HG03442 (cell line): ENCODE results near the gene PIGU.
"Not testable (repeated sequence)": the region's sequence is repeated elsewhere in the genome, so short reads cannot be mapped to it uniquely, and the experiment has no call there.

ENCODE experiments used
- ATAC-seq: cut with Tn5 transposase; IDR thresholded peaks from one replicate; pipeline ENCODE4 v1.9.1; 2021; ENCODE audit warnings: mild to moderate bottlenecking, moderate library complexity; ENCODE audit not compliant: unreplicated experiment

PIGU gene

GRCh38 chr20:34706912-34707784, 30.3 kb upstream of the PIGU start:
- ATAC-seq, result no peak

- ATAC-seq, result no peak
Observed at GRCh38 chr20:34706302-34706875, 29.5 kb upstream of the PIGU start.

DNA sequence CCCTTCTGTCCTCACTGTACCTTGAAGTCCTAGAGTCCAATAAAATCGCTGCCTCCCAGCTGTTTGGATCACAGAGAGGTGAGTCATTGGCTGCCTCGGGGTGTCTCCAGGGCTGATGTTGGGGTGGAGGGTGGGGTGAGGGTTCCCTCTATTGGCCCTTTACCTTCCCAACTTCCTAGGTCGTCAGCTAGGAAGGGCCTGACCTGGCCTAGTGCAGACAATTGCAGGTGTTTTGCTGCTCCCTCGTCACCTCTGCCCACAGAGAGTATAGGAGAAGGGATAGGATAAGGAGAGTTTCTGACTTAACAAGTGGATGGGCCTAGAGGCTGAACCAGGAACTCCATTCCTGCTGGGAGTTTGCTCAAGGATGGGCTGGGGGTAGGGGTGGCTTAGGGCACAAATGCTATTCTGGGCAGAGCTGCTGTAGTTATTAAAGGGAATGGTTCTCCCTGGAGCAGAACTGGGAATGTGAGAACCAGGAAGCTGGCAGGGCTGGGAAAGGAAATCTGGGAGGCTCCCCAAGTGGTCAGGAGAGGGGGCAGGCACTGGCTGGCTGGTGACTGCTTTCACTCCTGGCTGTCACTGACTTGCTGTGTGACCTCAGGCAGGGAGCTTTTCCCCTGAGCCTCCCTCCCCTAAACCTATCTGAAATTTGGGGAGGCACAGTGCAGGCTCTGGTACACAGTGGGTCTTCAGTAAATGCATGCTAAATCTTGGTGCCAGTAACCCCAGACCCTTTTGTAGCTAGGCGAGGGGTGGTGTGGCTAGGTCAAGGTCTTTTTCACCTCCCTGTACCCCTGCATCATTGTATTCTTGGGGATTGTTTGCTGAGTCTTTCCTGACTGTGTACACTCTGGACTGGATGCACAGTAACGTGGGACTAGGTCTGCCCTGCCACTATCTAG, 28.8 kb upstream of the PIGU start:
- no peak for ATAC-seq

GRCh38 chr20:34705008-34705396, 28.1 kb upstream of the PIGU start:
- no peak for ATAC-seq

DNA sequence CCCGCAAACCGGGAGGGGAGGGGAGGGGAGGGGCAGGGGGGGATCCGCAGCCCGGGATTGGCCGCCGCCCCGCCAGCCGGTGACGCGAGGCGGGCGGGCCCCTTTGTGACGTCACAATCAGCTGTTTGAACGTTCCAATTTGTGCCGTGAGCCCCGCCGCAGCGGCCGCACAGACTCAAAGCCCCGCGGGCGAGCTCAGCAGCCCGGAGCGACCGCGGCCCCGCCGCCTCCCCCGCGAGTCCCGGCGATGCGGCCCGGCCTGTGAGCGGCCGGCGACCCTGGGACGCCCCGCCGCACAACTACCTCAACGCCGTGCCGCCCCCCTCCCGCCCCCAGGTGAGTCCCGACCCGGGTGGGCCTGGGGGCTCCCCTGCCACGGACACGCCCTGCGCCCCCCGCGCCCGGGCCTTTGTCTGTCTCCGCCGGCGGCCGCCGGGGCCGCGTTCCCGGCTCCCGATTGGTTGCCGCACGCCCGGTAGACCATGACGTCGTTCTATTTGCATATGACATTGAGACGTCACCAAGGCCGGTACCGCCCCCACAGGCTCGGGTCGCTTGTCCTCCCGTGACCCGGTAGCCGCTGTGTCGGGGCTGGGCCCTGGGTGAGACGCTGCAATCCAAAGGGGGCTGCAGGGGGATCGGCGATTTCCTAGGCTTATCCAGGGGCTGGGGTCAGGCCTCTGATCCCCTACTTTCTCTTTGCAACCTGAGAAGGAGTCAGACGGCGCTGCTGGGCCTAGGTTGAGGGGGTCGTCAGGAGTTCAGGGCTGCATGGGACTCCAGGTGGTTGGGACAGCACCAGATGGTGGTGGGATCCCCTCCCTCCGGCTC, 27.5 kb upstream of the PIGU start, which contains the start of gene TP53INP2:
Gene TP53INP2, plus strand, starts transcription at position 168 of the 831 bp plus-strand sequence. CDS start 4,396 bp downstream, outside the sequence.
- ATAC-seq, result peak; percentile 36

GRCh38 chr20:34703424-34704176, 26.7 kb upstream of the PIGU start:
- ATAC-seq, result no peak

- ATAC-seq, result no peak
Observed at GRCh38 chr20:34703061-34703423, 26.1 kb upstream of the PIGU start.

DNA sequence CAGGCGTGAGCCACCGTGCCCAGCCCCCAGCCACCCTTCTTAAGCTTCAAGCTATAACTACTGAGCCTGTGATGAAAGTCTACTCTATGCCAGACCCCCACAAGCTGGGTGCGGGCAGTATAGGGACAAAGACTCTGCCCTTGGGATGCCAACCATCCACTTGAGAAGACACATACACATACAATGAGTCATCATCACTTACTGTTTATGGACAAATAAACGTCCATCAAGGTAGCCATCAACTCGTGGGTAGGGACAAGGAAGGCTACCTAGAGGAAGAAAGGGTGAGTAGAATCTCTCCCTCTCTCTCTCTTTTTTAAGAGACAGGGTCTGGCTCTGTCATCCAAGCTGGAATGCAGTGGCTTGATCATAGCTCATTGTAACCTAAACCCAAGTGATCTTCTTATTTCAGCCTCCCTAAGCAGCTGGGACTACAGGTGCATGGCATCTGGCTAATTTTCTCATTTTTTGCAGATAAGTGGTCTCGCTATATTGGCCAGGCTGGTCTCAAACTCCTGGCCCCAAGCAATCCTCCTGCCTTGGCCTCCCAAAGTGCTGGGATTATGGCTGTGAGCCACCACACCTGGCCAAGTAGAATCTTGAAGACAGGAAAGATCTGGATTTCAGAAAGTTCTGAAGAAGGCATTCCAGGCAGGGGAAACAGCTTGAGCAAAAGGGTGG, 24.7 kb upstream of the PIGU start:
- no peak for ATAC-seq

DNA sequence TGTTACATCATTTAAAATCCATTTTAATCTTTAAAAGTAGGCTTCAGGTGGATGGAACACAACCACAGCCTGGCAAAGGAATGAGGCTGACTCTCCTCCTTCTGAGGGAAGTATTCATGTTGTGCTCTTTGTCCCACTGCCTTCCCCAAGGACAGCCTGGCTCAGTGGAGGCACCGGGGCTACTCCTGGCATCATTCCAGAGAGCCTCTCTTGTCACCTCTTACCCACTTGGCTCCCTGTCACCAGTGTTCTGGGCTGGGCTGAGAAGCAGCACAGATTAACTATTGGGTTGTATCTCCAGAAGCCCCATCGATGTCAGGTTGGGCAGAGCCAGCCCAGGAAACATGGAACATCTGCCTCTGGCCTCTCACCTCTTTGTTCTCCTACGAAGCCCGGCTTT, 16.5 kb upstream of the PIGU start:
- no peak for ATAC-seq

DNA sequence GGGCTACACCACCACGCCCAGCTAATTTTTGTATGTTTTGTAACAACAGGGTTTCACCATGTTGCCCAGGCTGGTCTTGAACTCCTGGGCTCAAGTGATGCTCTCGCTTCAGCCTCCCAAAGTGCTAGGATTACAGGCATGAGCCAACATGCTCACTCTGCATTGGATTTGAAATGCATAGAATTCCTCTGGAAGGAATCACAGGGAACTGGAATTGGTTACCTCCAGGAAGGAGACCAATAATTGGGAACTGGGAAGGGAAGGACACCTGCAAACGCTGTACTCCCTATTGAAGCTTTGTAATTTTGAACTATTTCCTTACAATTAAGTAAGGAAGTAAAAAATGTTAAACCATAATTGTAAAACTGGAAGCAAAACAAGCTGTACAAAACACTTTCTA, 14.9 kb upstream of the PIGU start:
- no peak for ATAC-seq

DNA sequence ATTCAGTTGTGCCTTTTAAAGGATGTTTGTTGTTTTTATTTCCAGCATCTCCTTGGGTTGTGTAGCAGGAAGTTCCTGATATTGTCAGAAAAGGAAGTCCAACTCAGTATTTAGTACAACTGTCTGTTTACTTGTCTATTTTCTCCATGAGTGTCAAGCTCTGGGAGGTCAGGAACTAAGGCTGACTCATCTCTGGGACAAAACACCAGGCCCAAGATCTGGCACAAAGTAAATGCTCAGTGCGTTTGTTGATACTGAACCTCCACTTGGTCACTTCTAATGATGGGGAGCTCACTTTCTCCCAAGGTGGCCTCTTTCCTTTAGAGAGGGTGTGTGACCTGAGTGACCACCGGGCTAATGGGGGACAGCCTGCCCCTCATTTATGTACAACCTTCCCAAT, 12.6 kb upstream of the PIGU start:
- no peak for ATAC-seq

DNA sequence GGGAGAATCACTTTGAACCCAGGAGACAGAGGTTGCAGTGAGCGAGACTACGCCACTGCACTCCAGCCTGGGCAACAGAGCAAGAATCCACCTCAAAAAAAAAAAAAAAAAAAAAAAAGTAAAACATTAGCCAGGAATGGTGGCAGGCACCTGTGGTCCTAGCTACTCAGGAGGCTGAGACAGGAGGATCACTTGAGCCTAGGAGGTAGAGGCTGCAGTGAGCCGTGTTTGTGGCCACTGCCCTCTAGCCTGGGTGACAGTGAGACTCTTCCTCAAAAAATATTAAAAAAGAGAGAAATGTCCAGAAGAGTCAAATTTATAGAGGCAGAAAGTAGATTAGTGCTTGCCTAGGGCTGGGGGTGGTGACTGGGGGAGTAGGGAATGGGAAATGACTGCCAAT, 6.8 kb upstream of the PIGU start:
- ATAC-seq, result no peak

GRCh38 chr20:34680586-34681175, 3.8 kb upstream of the PIGU start:
- ATAC-seq, result no peak

DNA sequence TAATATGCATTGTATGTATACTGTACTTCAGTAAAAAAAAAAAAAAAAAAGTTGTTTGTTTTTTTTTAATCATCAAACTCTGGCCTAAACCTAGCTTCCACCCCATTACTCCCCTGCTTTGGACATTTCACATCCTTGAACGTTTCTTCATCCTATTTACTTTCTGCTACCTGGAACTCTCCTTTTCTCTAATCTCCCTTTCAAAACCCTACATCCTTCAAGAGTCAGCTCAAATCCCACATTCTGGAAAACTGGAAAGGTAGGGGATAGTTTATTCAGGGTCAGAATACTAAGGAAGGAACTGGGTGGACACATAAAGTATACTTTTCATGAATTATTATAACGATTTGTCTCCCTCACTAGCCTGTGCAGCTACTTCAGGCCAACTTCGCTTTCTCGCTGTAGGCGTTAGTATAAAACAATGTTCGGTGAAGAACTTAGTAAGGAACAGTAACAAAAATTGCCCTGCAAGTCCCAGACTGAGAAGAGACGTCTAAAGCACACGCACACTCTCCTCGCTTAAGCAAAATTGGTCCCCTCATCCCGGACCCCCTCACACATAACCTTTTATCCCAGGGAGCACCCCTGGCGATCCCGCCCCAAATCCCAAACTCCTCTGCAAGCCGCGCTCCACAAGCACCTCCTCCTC, 775 bp downstream of the PIGU start:
- ATAC-seq, result no peak

DNA sequence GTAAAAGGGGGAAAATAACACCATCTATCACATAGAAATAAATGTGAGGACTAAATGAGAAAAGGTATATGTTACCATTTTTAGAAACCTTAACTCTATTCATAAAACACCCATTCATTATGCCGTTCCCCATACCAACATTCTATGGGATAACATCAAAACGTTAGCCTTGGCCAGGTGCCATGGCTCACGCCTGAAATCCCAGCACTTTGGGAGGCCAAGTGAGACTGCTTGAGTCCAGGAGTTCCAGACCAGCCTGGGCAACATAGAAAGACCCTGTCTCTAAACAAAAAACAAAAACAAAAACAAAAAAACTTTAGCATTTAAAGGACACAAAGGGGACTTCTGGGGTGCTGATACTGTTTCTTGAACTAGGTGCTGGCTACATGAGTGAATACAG, 1.3 kb downstream of the PIGU start:
- ATAC-seq, result no peak

DNA sequence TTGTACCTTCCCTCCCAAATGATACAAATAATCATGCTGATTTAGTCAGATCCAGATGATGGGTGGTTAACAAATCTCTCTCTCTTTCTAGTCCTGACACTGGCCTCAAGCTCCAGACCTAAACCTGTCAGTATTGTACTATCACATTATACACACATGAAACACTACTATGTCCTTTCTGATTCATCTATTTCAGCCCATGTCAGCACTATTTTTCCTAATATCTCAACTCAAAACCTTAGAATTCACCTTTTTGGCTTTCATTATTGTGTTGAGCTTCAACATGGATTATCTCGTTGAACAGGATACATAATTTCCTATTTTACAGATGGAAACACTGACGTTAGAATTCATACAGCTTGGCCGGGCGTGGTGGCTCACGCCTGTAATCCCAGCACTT, 3.5 kb downstream of the PIGU start:
- ATAC-seq, result no peak

DNA sequence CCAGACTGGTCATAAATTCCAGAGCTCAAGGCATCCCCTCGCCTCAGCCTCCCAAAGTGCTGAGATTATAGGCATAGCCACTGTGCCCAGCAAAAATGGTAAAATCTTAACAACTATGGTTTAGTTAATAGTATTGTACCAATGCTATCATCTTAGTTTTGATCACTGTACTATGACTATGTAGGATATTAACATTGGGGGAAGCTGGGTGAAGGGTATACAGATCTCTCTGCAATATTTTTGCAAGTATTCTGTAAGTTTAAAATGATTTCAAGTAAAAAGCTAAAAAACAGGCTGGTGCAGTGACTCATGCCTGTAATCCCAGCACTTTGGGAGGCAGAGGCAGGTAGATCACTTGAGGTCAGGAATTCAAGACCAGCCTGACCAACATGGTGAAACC, 7.8 kb downstream of the PIGU start:
- no peak for ATAC-seq

- not testable (repeated sequence) for ATAC-seq
Observed at GRCh38 chr20:34664751-34665150, 12.1 kb downstream of the PIGU start.
